Activated B cell treated with CpG ODN at 0.5 μM for 24 hours (primary cell): Measurements from ENCODE around the gene MAPK13. TPM values are rescaled to one million over a fixed set of nuclear protein-coding genes. Genes with fewer than 3 reads are reported as not detected.
A peak's percentile ranks its signal among the peaks of the same experiment; 100 is the strongest.

Experiments
- ATAC-seq: fragments of 200-7000 bp; cut with Tn5 transposase; one replicate; pipeline ENCODE4 v1.10.0; 2021; ENCODE audit warnings: low read depth, mild to moderate bottlenecking, moderate library complexity
- CTCF ChIA-PET: fragments of 350-600 bp; sonication (Branson Sonifier 250); formaldehyde crosslinking; loops from one replicate; lab custom pipeline; 2021; ENCODE audit warnings: antibody characterized with exemption; lab: Charles Lee
- POLR2A ChIA-PET: fragments of 350-600 bp; sonication (Branson Sonifier 250); formaldehyde crosslinking; loops from one replicate; lab custom pipeline; 2021; ENCODE audit warnings: antibody characterized with exemption; lab: Charles Lee
- DNase-seq: peaks from one replicate; pipeline ENCODE4 v3.0.0; 2022
- H3K27ac Mint-ChIP-seq: one replicate; pipeline ENCODE4 v1.8.0; 2020; ENCODE audit warnings: mixed read lengths
- H3K27me3 Mint-ChIP-seq: one replicate; pipeline ENCODE4 v1.8.0; 2021; ENCODE audit warnings: mixed read lengths
- H3K36me3 Mint-ChIP-seq: one replicate; pipeline ENCODE4 v1.8.0; 2021; ENCODE audit warnings: low read depth, mixed read lengths
- H3K4me1 Mint-ChIP-seq: one replicate; pipeline ENCODE4 v1.8.0; 2021; ENCODE audit warnings: mixed read lengths
- H3K4me3 Mint-ChIP-seq: one replicate; pipeline ENCODE4 v1.8.0; 2020; ENCODE audit warnings: mild to moderate bottlenecking, mixed read lengths
- H3K9me3 Mint-ChIP-seq: one replicate; pipeline ENCODE4 v1.8.0; 2020; ENCODE audit warnings: mixed read lengths
- intact Hi-C: fragments of 100-400 bp; cut with micrococcal nuclease; formaldehyde crosslinking; loops from one replicate; pipeline ENCODE4 v1.15.1; 2024
- total RNA-seq: library from RNA; stranded (reverse); gene quantifications from 2 replicates; pipeline ENCODE4 v1.2.3, GENCODE V29; 2022
- TF ChIP-seq, protein P1 (sequence below): fragments of 200-600 bp; IDR thresholded peaks from one replicate; pipeline ENCODE4 v1.8.0; 2022; ENCODE audit warnings: antibody characterized with exemption, mild to moderate bottlenecking

The MAPK13 gene
- total RNA-seq, 1 donor from 2014 or later = 22.7 TPM

GRCh38 chr6:36133912-36134311 is 3.6 kb downstream of the MAPK13 start:
- peaks cover 51% of the 10 kb centered on the region for H3K4me1 Mint-ChIP-seq
- H3K4me3 Mint-ChIP-seq = no peak overlapping the region
- peaks cover 48% of the 10 kb centered on the region for H3K36me3 Mint-ChIP-seq
- ChIA-PET CTCF (no interaction called here), POLR2A (interaction anchor here (1.4 kb wide), 1 partner anchor 63 kb away, joined by 3 read pairs; no protein-coding TSS in a partner anchor)
- intact Hi-C loops = no loop called here
- H3K27ac Mint-ChIP-seq = peak overlapping the region; percentile 67
- DNase-seq (no peak), ATAC-seq (no peak)
- H3K9me3 Mint-ChIP-seq = no peaks in the 10 kb centered on the region
- H3K27me3 Mint-ChIP-seq = no peaks in the 10 kb centered on the region
- TF ChIP-seq, protein P1, sequence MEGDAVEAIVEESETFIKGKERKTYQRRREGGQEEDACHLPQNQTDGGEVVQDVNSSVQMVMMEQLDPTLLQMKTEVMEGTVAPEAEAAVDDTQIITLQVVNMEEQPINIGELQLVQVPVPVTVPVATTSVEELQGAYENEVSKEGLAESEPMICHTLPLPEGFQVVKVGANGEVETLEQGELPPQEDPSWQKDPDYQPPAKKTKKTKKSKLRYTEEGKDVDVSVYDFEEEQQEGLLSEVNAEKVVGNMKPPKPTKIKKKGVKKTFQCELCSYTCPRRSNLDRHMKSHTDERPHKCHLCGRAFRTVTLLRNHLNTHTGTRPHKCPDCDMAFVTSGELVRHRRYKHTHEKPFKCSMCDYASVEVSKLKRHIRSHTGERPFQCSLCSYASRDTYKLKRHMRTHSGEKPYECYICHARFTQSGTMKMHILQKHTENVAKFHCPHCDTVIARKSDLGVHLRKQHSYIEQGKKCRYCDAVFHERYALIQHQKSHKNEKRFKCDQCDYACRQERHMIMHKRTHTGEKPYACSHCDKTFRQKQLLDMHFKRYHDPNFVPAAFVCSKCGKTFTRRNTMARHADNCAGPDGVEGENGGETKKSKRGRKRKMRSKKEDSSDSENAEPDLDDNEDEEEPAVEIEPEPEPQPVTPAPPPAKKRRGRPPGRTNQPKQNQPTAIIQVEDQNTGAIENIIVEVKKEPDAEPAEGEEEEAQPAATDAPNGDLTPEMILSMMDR = no peak

DNA sequence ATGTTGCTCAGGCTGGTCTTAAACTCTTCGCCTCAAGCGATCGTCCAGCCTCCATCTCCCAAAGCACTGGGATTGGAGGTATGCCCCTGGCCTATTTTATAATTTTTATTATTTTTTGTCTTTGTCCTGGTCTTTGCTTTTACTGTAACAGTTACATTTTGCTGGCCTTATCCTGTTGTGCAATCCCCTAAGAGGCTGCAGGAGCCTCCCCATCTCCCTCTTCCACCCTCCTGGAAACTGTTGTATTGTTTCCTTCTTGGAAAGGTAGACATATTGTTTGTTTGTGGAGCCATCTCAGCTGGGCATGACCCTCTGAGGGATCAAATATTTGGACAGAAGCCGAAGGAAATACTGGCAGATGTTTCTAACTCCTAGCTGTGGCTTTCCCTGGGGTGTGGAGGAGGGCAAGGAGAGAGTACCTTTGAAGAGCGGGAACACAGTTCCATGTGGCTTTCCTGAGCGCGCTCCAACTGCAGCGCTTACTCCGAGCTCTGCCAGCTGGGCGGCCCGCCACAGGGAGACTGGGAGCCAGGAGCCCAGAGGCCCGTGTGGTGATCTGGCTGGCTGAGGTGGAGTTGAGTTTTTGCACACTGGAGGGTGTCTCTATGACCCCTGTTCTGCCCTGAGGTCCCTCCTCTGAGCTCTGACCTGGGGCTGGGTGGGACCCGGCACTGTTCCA is 4.9 kb downstream of the MAPK13 start:
- no peak for DNase-seq
- Mint-ChIP-seq H3K9me3 (no peaks in the 10 kb centered on the region), H3K4me3 (no peak overlapping the region), H3K27me3 (no peaks in the 10 kb centered on the region), H3K27ac (peak overlapping the region; percentile 77), H3K36me3 (peaks cover 61% of the 10 kb centered on the region), H3K4me1 (peaks cover 46% of the 10 kb centered on the region)
- CTCF ChIA-PET = no interaction called here
- no peak for ATAC-seq
- TF ChIP-seq, protein P1 = no peak
- POLR2A ChIA-PET = no interaction called here
- intact Hi-C loops = no loop called here

GRCh38 chr6:36136034-36136433 is 5.7 kb downstream of the MAPK13 start:
- POLR2A ChIA-PET = interaction anchor here (0.7 to 1.2 kb wide), 3 partner anchors 12 to 61 kb away, joined by 3 to 4 read pairs (median 4); no protein-coding TSS in a partner anchor
- intact Hi-C loops = no loop called here
- CTCF ChIA-PET = no interaction called here
- Mint-ChIP-seq H3K27me3 (no peaks in the 10 kb centered on the region), H3K9me3 (no peaks in the 10 kb centered on the region), H3K4me3 (peak overlapping the region; percentile 4), H3K4me1 (peaks cover 43% of the 10 kb centered on the region), H3K27ac (peak overlapping the region; percentile 77), H3K36me3 (peaks cover 66% of the 10 kb centered on the region)
- ATAC-seq (peak; percentile 73), DNase-seq (no peak)
- TF ChIP-seq, protein P1 = no peak

- Mint-ChIP-seq H3K4me1 (peaks cover 38% of the 10 kb centered on the region), H3K9me3 (no peaks in the 10 kb centered on the region), H3K27me3 (no peaks in the 10 kb centered on the region), H3K4me3 (no peak overlapping the region), H3K27ac (peak overlapping the region; percentile 30), H3K36me3 (peaks cover 68% of the 10 kb centered on the region)
- DNase-seq (no peak), ATAC-seq (no peak)
- intact Hi-C loops = no loop called here
- POLR2A ChIA-PET = interaction anchor here (0.7 to 1.2 kb wide), 3 partner anchors 13 to 61 kb away, joined by 3 to 4 read pairs (median 4); no protein-coding TSS in a partner anchor
- CTCF ChIA-PET = no interaction called here
- TF ChIP-seq, protein P1 = no peak
These were observed 6.2 kb downstream of the MAPK13 start for GRCh38 chr6:36136551-36136950.

- no peaks in the 10 kb centered on the region for H3K9me3 Mint-ChIP-seq
- no peak overlapping the region for H3K4me3 Mint-ChIP-seq
- ChIA-PET CTCF (no interaction called here), POLR2A (interaction anchor here (0.5 kb wide), 1 partner anchor 96 kb away, joined by 3 read pairs; no protein-coding TSS in a partner anchor)
- no peaks in the 10 kb centered on the region for H3K27me3 Mint-ChIP-seq
- TF ChIP-seq, protein P1 = no peak
- no peak overlapping the region for H3K27ac Mint-ChIP-seq
- H3K36me3 Mint-ChIP-seq = peaks cover 65% of the 10 kb centered on the region
- peaks cover 20% of the 10 kb centered on the region for H3K4me1 Mint-ChIP-seq
- DNase-seq = no peak
- intact Hi-C loops = no loop called here
- no peak for ATAC-seq
These were observed 8.4 kb downstream of the MAPK13 start for GRCh38 chr6:36138667-36139066.
